Panc1 (cell line): ENCODE results near the gene SURF4. TPM values are rescaled to one million over a fixed set of nuclear protein-coding genes. Genes with fewer than 3 reads are reported as not detected.

Experiments
- ATAC-seq: fragments of 200-7000 bp; cut with Tn5 transposase; 2 replicates; pipeline ENCODE4 v1.9.1; 2020; ENCODE audit warnings: mild to moderate bottlenecking, moderate library complexity
- BruUV-seq: library from RNA; stranded (reverse); fragments of 400-500 nt; replicated peaks from 2 replicates; lab custom pipeline; 2021; lab: Mats Ljungman, UMichigan
- CTCF ChIA-PET: fragments of 300-600 bp; sonication (Branson Sonifier 250); formaldehyde crosslinking; loops from one replicate; lab custom pipeline; 2022; ENCODE audit warnings: antibody characterized with exemption; lab: Charles Lee
- POLR2A ChIA-PET: fragments of 300-600 bp; sonication (Branson Sonifier 250); formaldehyde crosslinking; loops from one replicate; lab custom pipeline; 2022; ENCODE audit warnings: antibody characterized with exemption; lab: Charles Lee
- DNase-seq: peaks from one replicate; pipeline ENCODE4 v3.0.0-alpha.2; 2010; ENCODE audit warnings: low read depth, low spot score
- H3K27ac ChIP-seq: 2 replicates; pipeline ENCODE4 v1.5.1; 2011; ENCODE audit warnings: mild to moderate bottlenecking, low read length, inconsistent platforms
- H3K27me3 ChIP-seq: fragments of 200-500 bp; sonication (Bioruptor generic); 2 replicates; pipeline ENCODE4 v1.6.0; 2014; ENCODE audit warnings: low read length, inconsistent platforms; ENCODE audit not compliant: control insufficient read depth, insufficient read depth
- H3K36me3 ChIP-seq: fragments of 200-500 bp; sonication (Bioruptor generic); 2 replicates; pipeline ENCODE4 v1.5.1; 2014; ENCODE audit warnings: inconsistent platforms, mild to moderate bottlenecking, low read length, moderate library complexity; ENCODE audit not compliant: control insufficient read depth, insufficient read depth
- H3K4me1 ChIP-seq: 2 replicates; pipeline ENCODE4 v1.5.1; 2011; ENCODE audit warnings: inconsistent platforms, mild to moderate bottlenecking, low read length, moderate library complexity; ENCODE audit not compliant: control insufficient read depth, insufficient read depth
- H3K4me3 ChIP-seq, 2 experiments: 2 replicates each; pipeline ENCODE4 v1.5.1; 2011 to 2012; ENCODE audit warnings: low read depth in 2 of 2, low read length in 2 of 2, mild to moderate bottlenecking in 2 of 2, inconsistent platforms in 1 of 2, moderate library complexity in 1 of 2
- H3K9me3 ChIP-seq: fragments of 200-500 bp; sonication (Bioruptor generic); 2 replicates; pipeline ENCODE4 v1.5.1; 2014; ENCODE audit warnings: low read depth, mild to moderate bottlenecking, inconsistent platforms, low read length, moderate library complexity; ENCODE audit not compliant: control insufficient read depth, insufficient read depth
- POLR2AphosphoS5 ChIP-seq: IDR thresholded peaks from 2 replicates; pipeline ENCODE4 v1.6.1; 2012; ENCODE audit warnings: mild to moderate bottlenecking, low read depth, low read length, moderate library complexity
- SIN3A ChIP-seq: IDR thresholded peaks from 2 replicates; pipeline ENCODE4 v1.6.1; 2012; ENCODE audit warnings: low read depth, mild to moderate bottlenecking, low read length, moderate library complexity, borderline replicate concordance; ENCODE audit not compliant: insufficient read depth
- TCF7L2 ChIP-seq: IDR thresholded peaks from 2 replicates; pipeline ENCODE4 v1.6.1; 2011; ENCODE audit warnings: mild to moderate bottlenecking, low read depth, low read length, inconsistent platforms
- in situ Hi-C: cut with HindIII; loops from 2 replicates; pipeline ENCODE4 v1.10.0; 2016; ENCODE audit warnings: low sequenced_read_pairs, low pct_unique_long_range_greater_than_20kb
- intact Hi-C: fragments of 100-400 bp; cut with micrococcal nuclease; formaldehyde crosslinking; loops from one replicate; pipeline ENCODE4 v1.10.0; 2022; ENCODE audit not compliant: unreplicated experiment
- total RNA-seq: library from RNA; stranded (reverse); gene quantifications from one replicate; pipeline ENCODE4 v1.2.1, GENCODE V29; 2021; ENCODE audit not compliant: unreplicated experiment
- TF ChIP-seq, protein P1 (sequence below): fragments of 450-650 bp; IDR thresholded peaks from 2 replicates; pipeline ENCODE4 v1.5.1; 2017; ENCODE audit warnings: mild to moderate bottlenecking
- TF ChIP-seq, protein P2 (sequence below), 2 experiments: IDR thresholded peaks; 2 replicates each; pipeline ENCODE4 v1.6.1; 2011 to 2012; ENCODE audit warnings: low read depth in 2 of 2, control low read depth in 1 of 2, low read length in 1 of 2, mild to moderate bottlenecking in 1 of 2, moderate library complexity in 1 of 2; ENCODE audit not compliant: insufficient read depth in 1 of 2

The SURF4 gene
- total RNA-seq, 1 experiment from 2014 or later: 149 TPM

DNA sequence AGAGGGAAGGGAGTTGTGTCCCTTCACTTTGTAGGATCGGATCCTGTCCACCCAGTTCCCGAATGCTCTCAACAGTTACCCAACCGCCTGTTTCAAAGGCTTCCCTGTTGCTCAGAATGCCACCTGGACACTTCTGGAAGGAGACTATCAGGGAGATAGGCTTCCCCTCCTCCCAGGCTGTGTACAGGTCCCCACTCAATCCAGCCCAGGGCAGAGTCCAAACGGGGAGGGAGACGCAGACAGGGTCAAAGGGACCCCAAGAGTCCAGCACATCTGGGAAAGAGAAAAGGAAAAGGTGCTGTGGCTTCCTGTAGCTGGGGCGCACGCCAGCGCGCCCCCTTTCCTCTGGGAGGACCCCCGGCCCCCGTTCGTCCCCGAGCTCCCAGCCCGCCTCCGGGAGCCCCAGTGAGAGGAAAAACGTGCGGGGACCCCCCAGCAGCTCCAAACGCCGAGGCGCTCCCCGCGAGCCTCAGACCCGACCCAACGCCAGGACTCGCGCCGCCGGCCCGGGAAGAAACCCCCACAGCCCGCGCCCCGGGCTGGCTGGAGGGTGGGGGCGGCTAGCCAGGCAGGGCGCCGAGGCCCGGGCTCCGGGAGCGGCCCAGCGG lies 640 bp downstream of the SURF4 start:
- peaks cover 13% of the 10 kb centered on the region for H3K4me1 ChIP-seq
- intact Hi-C loops: no loop called here
- ChIA-PET CTCF (no interaction called here), POLR2A (no interaction called here)
- peak overlapping the region; percentile 94 for H3K27ac ChIP-seq
- TF ChIP-seq, protein P1, sequence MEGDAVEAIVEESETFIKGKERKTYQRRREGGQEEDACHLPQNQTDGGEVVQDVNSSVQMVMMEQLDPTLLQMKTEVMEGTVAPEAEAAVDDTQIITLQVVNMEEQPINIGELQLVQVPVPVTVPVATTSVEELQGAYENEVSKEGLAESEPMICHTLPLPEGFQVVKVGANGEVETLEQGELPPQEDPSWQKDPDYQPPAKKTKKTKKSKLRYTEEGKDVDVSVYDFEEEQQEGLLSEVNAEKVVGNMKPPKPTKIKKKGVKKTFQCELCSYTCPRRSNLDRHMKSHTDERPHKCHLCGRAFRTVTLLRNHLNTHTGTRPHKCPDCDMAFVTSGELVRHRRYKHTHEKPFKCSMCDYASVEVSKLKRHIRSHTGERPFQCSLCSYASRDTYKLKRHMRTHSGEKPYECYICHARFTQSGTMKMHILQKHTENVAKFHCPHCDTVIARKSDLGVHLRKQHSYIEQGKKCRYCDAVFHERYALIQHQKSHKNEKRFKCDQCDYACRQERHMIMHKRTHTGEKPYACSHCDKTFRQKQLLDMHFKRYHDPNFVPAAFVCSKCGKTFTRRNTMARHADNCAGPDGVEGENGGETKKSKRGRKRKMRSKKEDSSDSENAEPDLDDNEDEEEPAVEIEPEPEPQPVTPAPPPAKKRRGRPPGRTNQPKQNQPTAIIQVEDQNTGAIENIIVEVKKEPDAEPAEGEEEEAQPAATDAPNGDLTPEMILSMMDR: no peak; the same call in 1 of the 2 replicates
- no peak for TF ChIP-seq POLR2AphosphoS5
- TF ChIP-seq, protein P2, sequence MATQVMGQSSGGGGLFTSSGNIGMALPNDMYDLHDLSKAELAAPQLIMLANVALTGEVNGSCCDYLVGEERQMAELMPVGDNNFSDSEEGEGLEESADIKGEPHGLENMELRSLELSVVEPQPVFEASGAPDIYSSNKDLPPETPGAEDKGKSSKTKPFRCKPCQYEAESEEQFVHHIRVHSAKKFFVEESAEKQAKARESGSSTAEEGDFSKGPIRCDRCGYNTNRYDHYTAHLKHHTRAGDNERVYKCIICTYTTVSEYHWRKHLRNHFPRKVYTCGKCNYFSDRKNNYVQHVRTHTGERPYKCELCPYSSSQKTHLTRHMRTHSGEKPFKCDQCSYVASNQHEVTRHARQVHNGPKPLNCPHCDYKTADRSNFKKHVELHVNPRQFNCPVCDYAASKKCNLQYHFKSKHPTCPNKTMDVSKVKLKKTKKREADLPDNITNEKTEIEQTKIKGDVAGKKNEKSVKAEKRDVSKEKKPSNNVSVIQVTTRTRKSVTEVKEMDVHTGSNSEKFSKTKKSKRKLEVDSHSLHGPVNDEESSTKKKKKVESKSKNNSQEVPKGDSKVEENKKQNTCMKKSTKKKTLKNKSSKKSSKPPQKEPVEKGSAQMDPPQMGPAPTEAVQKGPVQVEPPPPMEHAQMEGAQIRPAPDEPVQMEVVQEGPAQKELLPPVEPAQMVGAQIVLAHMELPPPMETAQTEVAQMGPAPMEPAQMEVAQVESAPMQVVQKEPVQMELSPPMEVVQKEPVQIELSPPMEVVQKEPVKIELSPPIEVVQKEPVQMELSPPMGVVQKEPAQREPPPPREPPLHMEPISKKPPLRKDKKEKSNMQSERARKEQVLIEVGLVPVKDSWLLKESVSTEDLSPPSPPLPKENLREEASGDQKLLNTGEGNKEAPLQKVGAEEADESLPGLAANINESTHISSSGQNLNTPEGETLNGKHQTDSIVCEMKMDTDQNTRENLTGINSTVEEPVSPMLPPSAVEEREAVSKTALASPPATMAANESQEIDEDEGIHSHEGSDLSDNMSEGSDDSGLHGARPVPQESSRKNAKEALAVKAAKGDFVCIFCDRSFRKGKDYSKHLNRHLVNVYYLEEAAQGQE (IDR thresholded peaks at IDR 0.05; ENCODE audit: insufficient read depth in 1 of 2, low read depth in 2 of 2, low read length in 1 of 2): no peak
- TF ChIP-seq TCF7L2: no peak
- no peak for TF ChIP-seq SIN3A
- H3K27me3 ChIP-seq: no peaks in the 10 kb centered on the region
- H3K36me3 ChIP-seq: peaks cover 5% of the 10 kb centered on the region; the same call in 1 of the 2 replicates
- in situ Hi-C loops: no loop called here
- ATAC-seq (0 out of 2 replicates have a peak, but pooled peaks have one; percentile 1), DNase-seq (no peak)
- BruUV-seq: no TSS peak
- H3K4me3 ChIP-seq: peak overlapping the region; percentile 87 to 97
- H3K9me3 ChIP-seq: no peaks in the 10 kb centered on the region

- in situ Hi-C loops: no loop called here
- intact Hi-C loops: no loop called here
- ChIA-PET CTCF (no interaction called here), POLR2A (no interaction called here)
- DNase-seq (no peak), ATAC-seq (no peak)
- Histone ChIP-seq H3K4me3 (peak overlapping the region; percentile 87 to 97), H3K27me3 (no peaks in the 10 kb centered on the region), H3K4me1 (peaks cover 15% of the 10 kb centered on the region), H3K27ac (peak overlapping the region; percentile 94), H3K36me3 (peaks cover 5% of the 10 kb centered on the region; the same call in 1 of the 2 replicates), H3K9me3 (no peaks in the 10 kb centered on the region)
- BruUV-seq: TSS peak; percentile 87
- TF ChIP-seq POLR2AphosphoS5: no peak
- TF ChIP-seq, protein P1: no peak
- TF ChIP-seq, protein P2 (IDR thresholded peaks at IDR 0.05; ENCODE audit: insufficient read depth in 1 of 2, low read depth in 2 of 2, low read length in 1 of 2): no peak
- no peak for TF ChIP-seq SIN3A
- no peak for TF ChIP-seq TCF7L2
Measured at GRCh38 chr9:133374612-133375115, 1.2 kb downstream of the SURF4 start.
